GM18498 (cell line): Measurements from ENCODE around the gene MED29.

Experiments used
- ATAC-seq: cut with Tn5 transposase; IDR thresholded peaks from one replicate; pipeline ENCODE4 v1.9.1; 2021; ENCODE audit warnings: mild to moderate bottlenecking, moderate library complexity; ENCODE audit not compliant: unreplicated experiment

The MED29 gene

GRCh38 chr19:39426170-39426569 is 35.0 kb downstream of the MED29 start:
- no peak for ATAC-seq

- no peak for ATAC-seq
These were observed 36.5 kb downstream of the MED29 start for GRCh38 chr19:39427707-39428106.

- no peak for ATAC-seq
These were observed 37.3 kb downstream of the MED29 start for GRCh38 chr19:39428283-39429112.

GRCh38 chr19:39430675-39431593 is 39.8 kb downstream of the MED29 start:
- no peak for ATAC-seq

GRCh38 chr19:39432677-39433025 is 41.5 kb downstream of the MED29 start:
- no peak for ATAC-seq

GRCh38 chr19:39433480-39434079 is 42.4 kb downstream of the MED29 start:
- no peak for ATAC-seq

- no peak for ATAC-seq
These were observed 43.2 kb downstream of the MED29 start for GRCh38 chr19:39434123-39435076.

GRCh38 chr19:39435499-39436349 is 44.5 kb downstream of the MED29 start, which contains the start of gene RPS16:
RPS16 (minus strand) TSS chr19:39435949; CDS start chr19:39435895, 54 bp downstream.
- ATAC-seq = peak; percentile 77

GRCh38 chr19:39436350-39436716 is 45.2 kb downstream of the MED29 start:
- no peak for ATAC-seq

GRCh38 chr19:39438270-39438934 is 47.2 kb downstream of the MED29 start:
- ATAC-seq = no peak

- ATAC-seq = no peak
These were observed 53.5 kb downstream of the MED29 start for GRCh38 chr19:39444598-39445195.

GRCh38 chr19:39445196-39446111 is 54.3 kb downstream of the MED29 start, which contains the start of gene SUPT5H:
SUPT5H (plus strand) TSS chr19:39445582; CDS start chr19:39445891, 309 bp downstream.
- peak; percentile 88 for ATAC-seq

GRCh38 chr19:39446365-39447084 is 55.3 kb downstream of the MED29 start:
- no peak for ATAC-seq

- ATAC-seq = peak; percentile 32
These were observed 57.1 kb downstream of the MED29 start for GRCh38 chr19:39448271-39448670.

GRCh38 chr19:39449116-39449797 is 58.1 kb downstream of the MED29 start:
- no peak for ATAC-seq
